HG02610 (cell line): Measurements from ENCODE around the gene PTPRO.

Experiments
- ATAC-seq: cut with Tn5 transposase; IDR thresholded peaks from one replicate; pipeline ENCODE4 v1.9.1; 2021; ENCODE audit warnings: mild to moderate bottlenecking, moderate library complexity; ENCODE audit not compliant: unreplicated experiment

PTPRO gene

DNA sequence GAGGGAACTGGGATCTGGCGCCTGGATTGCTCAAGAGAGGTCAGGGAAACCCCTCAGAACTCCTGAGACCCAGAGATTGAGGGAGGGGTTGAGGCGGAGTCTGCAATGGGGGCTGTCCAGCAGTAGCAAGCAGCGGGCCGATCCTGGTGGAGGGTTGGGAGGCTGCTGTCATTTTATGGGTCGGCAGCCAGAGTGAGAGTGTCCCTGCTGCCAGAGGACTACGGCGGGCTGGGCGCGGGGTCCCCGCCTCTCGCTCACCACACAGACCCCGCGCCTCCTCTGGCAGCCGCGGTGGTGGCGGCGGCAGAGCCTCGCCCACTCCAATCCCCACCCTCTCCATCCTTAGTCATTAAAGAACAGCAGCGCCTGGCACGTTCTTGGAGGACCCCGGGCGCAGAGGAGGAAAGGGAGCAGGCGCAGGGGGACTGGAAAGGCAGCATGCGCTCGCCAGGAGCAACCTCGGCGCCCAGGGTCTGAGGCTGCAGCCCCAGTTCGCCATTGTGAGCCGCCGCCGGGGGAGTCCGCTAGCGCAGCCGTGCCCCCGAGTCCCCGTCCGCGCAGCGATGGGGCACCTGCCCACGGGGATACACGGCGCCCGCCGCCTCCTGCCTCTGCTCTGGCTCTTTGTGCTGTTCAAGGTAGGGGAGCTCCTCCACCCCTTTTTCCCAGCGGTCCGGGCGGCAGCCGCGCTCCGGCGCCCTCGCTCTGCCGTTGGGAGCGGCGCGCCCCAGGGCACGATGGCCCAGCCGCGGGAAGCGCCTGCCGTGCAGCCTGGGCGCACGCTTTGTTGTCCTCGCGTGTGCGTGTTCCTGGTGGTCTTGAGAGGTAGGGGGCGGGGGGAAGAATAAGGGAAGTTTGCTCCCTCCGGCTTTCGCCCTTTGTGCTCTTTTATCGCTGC is at the start of gene PTPRO:
PTPRO (plus strand) TSS at position 345 of the 898 bp plus-strand sequence.
- no peak for ATAC-seq

DNA sequence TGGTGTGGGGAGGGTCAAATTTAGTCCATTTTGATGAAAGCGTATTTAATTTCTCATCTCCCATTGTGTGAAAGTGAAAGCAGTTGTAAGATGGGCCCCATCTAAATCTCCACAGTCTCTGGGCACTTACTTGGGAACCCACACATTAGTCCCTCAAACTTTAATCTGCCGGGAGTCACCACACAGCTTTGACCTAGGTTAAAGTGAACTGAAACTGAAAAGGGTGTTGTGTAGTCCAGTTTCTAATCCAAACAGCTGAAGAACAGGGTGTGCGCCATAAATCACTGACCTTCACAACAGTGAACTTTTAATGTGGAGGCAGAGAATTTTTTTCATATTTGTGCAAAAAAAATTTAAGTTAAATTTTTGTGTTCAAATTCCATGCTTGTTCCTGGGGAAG is 48.4 kb upstream of the PTPRO start:
- no peak for ATAC-seq

DNA sequence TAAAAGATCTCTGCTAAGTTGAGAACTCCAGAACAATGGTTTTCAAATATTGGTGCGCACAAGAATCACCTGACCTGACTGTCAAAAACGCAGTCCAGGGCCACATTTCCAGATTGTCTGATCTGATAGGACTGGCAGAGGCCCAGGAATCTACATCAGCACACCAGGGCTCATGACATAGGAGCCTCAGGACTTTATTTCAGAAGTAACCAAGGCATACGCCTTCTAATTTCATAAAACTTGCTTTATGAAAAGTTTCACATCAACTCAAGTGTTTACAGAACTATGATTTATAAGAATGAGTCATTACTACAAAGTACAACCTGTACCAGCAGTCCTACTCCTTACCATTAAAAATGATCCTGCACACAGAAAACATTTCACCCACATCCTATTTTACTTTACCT is 47.7 kb upstream of the PTPRO start:
- no peak for ATAC-seq

DNA sequence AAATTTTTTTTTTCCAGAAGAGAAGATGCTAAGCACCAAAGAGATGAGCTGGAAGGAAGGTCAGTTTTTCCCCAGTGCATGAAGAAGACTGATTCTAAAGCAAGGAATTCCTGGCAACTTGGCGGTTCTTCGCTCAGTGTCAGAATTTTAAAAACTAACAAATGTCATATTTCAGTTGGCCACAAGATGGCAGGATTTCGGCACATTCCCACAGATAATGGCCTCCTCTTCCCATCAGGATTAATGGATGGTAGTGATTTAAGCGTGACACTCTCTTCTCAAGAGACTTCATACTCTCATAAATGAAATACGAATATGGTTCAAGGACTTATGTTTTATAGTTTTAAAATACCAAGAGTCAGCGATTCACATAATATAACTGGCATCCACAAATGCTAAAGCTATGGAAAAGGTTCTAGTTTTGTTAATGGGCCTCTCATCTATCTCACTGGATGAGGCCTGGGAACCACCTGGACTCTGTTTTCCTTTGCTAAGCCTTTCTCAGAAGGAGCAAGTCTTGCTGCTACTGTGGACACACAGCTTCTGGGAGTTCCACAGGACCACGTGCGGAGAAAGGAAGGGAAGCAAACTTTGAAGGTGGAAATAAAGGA is 46.1 kb upstream of the PTPRO start:
- no peak for ATAC-seq

DNA sequence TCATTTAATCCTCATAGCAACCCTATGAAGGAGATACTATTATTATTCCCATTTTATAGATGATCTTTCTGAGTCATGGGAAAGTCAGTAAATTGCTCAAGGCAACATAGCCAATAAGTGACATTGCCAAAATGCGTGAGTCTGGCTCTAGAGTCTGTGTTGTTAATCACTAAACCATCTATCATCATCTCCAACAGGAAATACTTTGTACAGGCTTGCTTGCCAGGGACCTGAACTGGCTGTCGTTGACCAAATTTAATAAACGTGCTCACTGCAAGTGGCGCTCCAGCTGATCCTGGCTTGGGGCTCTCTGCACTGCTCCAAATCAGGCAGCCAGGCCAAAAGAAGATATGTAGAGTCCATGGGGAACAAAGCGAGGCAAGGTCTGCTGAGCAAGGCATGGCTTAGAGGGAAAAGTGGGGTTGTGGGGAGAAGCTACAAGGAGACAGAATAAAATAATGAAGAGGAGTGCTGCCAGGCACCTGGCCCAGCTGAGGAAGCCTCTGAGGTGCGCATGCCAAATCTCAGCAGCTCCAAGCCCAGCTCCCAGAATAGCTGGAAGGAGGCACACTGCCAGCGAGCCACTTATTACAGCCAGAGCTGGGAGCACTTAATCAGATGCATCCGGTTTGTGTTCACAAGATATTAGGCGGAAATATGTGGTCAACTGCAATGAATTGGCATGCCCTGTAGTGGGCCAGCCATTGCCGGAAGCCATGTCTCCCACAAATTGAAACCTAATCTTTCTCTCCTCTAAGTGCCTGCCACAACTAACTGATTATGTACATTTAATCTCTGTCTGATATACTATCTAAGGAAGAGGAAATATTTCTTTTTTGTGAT is 43.3 kb upstream of the PTPRO start:
- peak; percentile 60 for ATAC-seq

DNA sequence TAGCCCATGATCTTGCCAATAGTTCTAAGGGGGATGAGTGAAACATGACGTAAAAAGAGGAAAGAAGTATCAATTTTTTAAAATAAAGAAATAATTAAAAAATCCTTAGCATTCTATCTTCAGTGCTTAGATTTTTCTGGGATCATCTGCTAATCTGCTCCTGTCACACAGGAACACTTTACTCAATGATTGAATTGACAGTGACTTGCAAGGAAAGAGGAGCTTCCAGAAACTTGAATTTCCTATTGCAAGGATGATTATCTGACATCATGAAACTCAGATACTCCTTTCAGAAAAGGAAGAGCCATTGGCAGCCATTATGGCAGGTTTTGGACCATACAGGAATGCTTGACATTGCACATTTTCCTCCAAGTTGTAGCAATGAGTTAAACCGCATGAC is 41.4 kb upstream of the PTPRO start:
- ATAC-seq = no peak

DNA sequence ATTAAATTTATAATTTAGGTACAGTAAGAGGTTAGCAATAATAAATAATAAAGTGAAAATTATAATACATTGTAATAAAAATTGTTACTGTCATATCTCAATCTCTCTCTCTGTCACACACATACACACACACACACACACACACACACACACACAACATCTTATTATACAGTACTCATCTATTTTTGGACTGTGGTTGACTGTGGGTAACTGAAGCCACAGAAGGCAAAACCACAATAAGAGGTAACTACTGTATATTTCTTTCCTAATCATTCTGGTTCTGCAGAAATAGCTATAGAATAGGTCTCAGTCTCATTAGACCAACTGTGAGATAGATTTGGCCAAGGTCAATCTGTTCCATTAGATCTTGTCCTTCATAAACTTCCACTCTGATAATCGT is 33.1 kb upstream of the PTPRO start:
- no peak for ATAC-seq

DNA sequence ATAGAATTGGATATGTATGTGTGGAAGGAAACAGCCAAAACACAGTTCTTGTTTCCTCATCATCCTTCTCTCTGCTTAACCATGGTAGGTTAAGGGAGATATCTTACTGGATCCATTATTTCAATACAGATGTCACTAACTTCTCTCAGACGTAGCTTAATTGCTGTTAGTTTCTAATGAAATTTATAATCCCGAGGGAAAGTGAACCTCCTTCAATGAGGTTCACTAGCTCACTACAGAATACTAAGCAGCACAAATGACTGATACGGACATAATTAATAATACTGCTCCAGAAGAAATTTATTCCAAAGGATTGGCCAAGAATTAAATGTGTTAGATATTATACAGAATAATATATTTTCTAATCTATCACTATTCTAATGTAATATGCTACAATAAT is 28.6 kb upstream of the PTPRO start:
- no peak for ATAC-seq

DNA sequence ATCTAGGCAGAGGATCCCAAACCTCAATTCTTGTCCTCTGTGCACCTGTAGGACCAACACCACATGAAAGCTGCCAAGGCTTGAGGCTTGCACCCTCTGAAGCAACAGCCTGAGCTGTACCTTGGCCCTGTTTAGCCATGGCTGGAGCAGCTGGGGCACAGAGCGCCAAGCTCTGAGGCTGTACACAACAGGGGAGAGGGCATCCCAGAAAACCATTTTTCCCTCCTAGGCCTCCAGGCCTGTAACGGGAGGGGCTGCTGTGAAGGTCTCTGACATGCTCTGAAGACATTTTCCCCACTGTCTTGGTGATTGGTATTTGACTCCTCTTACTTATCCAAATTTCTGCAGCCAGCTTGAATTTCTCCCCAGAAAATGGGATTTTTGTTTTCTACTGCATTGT is 22.4 kb upstream of the PTPRO start:
- ATAC-seq = no peak

DNA sequence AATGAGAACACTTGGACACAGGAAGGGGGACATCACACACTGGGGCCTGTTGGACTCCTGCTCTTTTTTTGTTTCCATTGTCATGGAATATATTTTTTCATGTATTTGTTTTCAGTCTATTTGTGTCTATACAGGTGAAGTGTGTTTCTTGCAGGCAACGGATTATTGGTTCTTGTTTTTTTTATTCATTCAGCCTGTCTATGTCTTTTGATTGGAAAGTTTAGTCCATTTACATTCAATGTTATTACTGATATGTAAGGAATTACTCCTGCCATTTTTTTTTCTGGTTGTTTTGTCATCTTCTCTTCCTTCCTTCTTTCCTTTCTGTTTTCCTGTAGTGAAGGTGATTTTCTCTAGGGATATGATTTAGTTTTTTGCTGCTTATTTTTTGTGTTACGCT is 18.0 kb upstream of the PTPRO start:
- ATAC-seq = no peak

DNA sequence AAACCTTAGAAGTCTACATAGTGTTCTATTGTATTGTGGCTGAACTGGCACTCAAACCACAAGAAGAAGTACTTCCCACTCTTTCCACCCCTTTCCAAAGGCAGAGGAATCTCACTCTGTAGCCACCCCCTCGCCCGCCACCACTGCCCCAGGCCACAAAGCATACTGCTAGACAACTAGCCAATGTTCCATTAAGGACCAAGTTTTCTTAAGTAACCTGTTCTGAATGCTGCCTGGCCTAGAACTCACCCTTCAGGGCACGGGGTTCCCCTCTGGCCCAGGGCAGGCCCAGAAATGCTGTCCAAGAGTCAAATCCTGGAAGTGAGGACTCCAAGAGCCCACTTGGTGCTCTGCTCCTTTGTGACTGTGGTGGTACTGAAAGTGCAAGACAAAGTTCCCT is 15.7 kb upstream of the PTPRO start:
- no peak for ATAC-seq

DNA sequence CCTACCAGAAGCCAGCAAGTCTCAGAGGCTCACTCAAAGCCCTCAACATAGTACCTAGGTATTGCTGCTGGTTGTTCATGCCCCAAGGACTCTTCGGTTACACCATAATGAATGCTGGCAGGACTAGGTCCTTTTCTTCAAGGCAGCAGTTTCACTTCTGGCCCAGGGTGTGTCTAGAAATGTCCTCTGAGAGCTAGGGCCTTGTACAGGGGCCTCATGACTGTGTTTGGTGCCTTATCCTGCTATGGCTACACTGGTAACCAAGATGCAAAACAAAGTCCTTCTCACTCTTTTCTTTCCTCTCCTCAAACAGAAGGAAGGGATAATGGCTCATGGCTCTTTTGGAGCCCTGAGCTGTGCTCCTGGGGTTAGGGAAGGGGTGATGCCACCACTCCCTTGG is 15.2 kb upstream of the PTPRO start:
- no peak for ATAC-seq

DNA sequence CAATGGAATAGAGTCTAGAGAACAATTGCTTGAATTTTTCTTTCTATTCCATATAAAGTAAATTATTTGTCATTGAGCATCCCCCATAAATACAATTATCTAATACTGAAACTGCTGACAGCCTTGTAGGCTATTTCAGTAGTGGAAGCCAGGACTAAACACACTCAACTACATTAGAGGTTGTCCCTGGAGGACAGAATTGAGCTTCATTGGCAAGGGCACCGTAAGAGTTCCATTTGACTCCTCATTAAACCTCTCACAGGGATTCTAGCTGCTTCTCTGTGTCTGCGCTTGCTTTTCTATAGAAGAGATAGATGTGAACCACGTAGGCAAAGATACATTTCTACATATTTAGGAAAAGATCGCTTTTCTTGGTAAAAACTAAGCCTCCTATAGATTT is 3.5 kb upstream of the PTPRO start:
- ATAC-seq = no peak

DNA sequence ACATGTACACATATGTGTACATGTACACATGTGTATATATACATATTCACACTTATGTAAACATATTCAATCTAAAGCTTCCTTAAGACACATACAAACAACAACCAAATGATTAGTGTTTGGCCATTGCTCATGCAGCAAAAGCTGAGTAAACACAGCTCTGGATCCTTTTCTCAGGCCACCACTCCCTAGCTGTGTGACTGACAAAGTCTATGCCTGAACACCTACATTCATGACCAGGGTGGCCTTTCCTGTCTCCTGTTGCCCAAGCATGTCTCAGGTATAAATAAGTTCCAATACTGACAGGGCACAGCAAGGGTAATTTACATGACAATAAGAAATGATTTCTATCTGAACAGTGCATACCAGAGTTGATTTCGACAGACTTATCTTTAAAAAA is 1.4 kb upstream of the PTPRO start:
- ATAC-seq = no peak

DNA sequence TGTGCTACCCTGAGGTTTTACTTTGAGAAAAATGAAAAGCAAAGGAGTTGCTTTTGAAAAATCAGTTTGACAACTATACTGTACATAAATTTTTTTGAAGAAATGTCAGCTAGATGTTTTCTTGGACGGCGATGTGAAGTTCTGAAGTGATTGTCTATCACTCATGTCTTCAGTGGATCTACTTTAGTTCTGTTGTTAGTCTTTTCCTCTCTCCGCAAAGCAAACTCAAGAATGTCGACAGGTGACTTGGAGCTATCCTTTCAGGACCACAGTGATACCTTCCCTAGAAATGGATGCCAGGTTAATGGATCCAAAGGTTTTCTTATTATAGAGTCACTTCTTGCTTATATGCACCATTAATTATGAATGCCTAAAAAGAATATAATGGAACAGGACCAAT is 1.2 kb downstream of the PTPRO start:
- ATAC-seq = no peak

DNA sequence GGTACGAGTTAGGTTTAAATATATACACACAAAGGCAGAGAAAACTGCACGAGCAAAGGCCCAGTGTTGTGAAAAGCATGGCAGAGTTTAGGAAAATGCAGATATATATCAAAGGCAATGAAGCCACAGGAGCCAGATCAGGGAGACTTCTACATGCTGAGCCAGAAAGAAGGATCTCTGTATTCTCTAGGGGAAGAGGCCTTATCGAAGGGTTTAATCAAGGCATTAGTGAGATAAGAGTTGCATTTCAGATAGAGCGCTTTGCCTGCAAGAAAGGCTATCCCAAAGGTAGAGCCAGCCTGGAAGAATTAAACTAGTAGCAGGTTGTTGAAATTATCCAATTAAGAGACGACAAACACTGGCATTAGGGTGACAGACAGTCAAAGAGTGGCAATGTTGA is 7.6 kb downstream of the PTPRO start:
- ATAC-seq = no peak

DNA sequence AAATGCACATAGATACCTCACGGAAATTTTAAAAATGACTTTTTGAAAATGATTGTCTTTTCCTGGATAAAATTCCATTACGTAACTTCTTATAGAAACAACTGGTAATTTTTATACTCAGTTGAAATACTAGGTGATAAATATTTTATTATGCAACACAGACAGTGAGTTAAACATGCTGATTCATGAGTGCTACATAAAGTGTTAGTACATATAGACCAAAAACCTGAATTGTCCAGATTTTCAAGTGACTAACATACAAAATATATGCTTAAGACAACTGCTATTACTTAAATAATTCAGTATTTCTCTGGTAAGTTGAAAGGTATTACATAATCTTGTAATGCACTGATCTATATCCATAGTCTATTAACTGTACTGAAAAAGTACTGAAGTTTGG is 11.9 kb downstream of the PTPRO start:
- no peak for ATAC-seq

DNA sequence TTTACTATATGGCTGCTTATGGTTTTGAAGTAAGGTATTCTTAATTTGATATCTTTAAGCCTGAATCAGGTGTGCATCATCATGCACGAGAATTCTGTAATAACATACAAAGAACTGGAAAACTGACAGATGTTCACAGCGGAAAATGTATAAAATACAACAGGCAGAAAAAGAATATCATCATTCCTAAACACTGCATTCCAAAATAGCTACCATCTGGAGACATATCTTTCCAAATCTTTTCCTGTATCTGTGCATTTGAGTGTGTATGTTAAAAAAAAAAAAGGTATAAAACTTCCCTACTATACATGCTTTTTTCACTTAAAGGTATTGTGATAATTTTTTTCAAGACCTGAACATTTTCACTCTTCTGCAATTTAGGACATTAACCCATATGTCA is 13.7 kb downstream of the PTPRO start:
- no peak for ATAC-seq

DNA sequence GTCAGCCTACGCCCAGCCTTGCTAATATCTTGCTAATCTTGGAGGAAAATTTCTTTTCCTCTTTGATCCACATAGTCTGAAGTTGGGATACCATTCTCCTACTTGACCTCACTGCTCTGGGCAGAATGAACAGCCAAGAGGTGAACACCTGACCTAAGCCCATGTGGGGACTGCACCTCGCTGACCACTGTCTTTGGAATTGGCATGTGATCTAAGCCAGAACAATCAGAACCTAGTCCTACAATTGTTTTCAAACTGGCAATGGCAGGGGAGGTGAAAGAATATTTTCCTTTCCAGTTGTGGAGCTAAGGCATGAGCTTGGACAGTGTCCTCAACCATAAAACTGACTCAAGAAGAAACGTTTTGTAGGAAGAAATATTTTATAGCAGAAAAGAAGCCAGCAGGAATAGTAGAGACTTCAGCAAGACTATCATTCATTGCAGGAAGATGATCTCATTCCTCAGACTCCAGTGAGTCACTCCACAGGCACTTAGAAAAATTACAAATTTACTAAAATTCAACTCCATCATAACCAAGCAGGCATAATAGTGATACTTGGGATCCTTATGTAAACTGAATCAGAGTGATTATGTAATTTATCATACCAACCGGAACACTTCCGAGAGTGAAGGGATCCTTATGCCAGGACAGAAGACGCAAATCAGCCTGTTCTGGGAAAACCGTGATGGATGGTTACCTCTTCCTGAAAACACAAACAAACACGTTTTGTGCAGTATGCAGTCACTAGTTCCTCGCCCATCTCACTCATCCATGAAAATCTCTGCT is 14.7 kb downstream of the PTPRO start:
- no peak for ATAC-seq

DNA sequence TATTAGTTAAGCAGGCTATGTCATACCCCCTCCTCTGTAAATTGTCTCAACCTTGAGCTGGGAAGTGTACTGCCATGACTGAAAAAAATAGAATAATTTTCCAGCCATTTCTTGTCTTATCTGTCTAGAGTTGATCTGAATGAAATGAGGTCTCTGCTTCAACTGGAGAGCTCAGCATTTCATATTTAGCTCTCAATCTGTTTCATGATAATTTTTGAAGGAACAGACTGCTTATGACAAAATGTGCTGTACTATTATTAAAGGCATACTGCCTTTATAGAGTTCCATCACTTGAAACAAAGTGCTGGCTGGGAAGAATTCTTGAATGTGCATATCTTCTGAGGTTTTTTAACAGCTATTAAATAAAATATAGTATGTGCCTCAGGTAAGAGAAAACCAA is 19.1 kb downstream of the PTPRO start:
- ATAC-seq = no peak

DNA sequence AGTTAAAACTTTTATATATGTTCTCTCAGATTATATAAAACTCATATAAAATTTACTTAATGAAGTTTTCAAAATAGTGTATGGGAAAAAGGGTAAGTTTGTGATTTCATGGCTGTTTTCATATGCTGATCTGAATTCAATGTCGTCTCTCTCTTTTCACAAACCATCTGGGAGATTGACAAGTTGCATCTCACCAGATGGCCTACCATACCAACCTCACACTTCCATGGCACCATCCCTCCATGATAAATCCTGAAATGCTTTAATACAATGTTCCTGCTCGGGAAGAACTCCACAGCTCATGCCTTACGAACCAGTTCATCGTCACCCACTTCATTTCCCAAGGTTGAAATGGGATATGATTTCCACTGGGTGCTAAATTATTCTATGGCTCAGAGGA is 22.3 kb downstream of the PTPRO start:
- ATAC-seq = no peak
